Measurements from ENCODE around the gene CRIP2. TPM values are rescaled to one million over a fixed set of nuclear protein-coding genes. Genes with fewer than 3 reads are reported as not detected.

Gene CRIP2
- total RNA-seq, 1 donor from 2014 or later, result 82.8 TPM

GRCh38 chr14:105487449-105487985 is 12.9 kb downstream of the CRIP2 start:
- no peak for DNase-seq (ENCODE audit: low spot score)

DNA sequence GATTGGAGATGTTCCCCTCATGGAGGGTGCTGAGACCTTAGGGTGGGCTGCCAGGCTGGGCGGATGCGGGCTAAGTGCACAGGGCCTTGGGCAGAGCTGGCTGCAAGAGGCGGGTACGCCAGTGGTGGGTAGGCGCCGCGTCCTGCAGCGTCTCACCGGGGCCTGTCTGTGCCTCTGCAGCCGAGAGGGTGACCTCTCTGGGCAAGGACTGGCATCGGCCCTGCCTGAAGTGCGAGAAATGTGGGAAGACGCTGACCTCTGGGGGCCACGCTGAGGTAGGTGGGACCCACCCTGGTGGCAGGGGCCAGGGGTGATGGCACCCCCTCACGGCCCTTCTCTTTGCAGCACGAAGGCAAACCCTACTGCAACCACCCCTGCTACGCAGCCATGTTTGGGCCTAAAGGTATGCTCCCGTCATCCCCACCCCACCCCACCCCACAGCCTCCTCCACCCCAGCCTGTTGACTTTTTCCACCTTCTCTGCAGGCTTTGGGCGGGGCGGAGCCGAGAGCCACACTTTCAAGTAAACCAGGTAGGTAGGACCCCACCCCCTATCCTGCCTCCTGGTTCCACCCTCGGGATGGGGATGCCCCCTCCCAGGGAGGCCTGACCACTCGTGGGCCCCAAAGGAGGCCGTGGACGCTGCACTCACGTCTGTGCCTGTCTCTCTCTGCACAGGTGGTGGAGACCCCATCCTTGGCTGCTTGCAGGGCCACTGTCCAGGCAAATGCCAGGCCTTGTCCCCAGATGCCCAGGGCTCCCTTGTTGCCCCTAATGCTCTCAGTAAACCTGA is 13.6 kb downstream of the CRIP2 start:
- DNase-seq (ENCODE audit: low spot score), result no peak

- no peak for DNase-seq (ENCODE audit: low spot score)
These were observed 14.3 kb downstream of the CRIP2 start for GRCh38 chr14:105488781-105489541.

DNA sequence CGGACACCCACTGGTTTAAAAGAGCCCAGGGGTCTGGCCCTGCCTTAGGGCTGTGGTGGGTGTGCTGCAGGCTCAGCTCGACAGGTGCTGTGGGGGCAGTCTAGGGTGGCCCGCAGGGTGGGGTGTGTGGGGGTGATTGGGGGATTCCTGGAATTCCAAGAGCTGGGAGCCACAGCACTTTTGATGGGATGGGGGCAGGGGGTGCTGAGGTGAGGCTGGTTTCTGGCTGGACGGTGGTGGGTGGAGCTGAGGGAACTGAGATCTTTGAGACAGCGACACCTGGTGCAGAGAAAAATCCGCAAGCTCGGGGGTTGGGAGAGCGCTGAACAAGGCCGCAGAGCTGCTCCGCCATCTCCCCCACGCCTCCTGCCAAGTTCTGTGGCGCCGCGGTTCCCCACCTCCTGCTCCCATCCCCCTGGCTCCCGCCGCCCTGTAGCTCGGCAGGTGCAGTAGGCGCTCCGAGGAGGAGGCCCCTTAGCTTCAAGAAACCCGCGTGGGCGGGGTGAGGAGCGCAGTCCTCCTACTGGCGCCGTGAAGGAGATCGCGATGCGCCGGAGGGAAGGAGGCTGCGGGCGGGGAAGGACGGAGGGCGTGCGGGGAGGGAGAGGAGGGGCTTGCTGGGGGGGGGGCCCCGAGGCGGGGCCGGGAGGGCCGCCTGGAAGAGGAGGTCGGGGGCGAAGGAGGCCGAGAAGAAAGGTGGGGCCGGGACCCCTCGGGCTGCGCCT is 15.1 kb downstream of the CRIP2 start:
- no peak for DNase-seq (ENCODE audit: low spot score)

DNA sequence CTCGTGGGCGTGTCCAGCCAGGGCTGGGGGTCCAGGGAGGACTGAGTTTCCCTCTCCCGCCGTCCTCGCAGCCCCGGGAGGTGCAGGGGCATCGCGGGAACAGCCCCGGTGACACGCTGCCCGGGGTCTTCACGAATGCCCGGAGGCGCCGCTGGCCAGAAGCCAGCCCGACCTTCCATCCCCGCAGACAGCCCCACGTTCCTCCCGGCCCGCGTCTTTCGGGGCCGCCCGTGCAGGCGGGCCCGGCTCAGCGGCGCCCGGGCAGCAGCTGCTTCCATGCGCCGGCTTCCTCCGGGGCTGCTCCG is 15.6 kb downstream of the CRIP2 start:
- DNase-seq (ENCODE audit: low spot score), result no peak

- DNase-seq (ENCODE audit: low spot score), result peak; percentile 100
These were observed 16.1 kb downstream of the CRIP2 start, which contains the start of gene TEDC1 for GRCh38 chr14:105490572-105491365. TEDC1 (plus strand) TSS chr14:105491246; CDS start chr14:105491376, 130 bp downstream.

DNA sequence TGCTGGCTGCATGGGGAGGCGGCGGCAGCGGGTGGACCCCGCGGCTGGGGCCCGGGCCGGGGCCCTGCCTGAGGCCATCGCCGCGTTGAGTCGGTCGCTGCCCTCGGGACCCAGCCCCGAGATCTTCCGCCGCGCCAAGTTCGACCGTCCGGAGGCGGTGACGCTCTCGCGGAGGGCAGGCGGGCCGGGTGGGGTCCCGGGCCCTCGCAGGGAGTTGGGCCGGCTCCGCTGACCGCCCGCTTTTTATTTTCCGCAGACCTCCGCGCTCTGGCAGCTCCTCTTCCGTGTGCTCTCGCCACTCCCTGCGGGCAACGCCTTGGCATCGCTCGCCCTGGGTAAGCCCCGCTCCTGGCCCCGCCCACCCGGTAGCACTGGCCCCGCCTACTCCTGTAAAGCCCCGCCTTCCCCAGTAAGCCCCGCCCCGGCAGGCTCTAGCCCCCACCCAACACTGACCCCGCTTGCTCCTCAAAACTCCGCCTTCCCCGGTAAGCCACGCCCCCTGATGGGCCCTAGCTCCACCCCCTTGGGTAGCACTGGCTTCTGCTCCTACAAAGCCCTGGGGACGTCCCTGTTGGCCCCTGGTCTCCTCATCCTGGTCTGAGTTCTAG is 16.8 kb downstream of the CRIP2 start:
- DNase-seq (ENCODE audit: low spot score), result no peak

DNA sequence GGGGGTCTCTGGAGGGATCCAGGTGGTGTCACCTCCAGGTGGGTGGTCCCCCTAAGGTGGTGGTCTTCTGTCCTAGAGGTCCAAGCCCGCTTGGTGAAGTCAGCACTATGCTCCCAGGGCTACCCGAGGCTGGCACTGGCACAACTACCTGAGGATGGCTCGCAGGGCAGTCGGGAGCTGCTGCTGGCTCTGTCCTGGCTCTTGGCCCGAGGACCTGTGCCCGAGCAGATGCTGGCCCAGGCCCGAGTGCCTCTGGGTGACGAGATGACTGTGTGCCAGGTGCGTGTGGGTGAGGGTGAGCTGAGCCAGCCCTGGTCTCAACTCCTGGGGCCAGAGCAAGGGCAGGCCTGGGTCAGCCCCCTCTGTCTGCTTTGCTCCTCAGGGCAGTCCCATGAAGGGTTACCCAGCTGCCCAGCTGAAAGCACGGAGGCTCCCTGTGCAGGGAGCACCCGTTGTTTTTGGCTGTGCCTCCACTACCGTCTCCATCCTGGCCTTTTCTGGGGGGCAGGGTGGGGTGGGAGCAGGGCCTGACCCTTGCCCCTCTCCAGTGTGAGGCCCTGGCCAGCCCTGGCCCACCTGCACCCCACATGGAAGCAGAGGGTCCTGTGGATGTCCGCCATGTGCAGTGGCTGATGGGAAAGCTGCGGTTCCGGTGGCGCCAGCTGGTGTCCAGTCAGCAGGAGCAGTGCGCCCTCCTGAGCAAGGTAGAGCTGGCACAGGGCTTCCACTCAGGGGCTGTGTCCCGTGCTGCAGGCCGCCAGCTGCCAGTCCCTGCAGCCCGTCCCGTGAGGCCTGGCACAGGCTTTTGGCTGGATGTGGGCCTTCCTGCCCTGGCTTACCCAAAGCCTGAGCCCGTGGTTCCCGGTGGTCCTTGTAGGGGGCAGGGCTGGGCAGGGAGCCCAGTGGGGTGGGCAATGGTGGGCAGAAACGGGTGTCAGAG is 17.7 kb downstream of the CRIP2 start:
- no peak for DNase-seq (ENCODE audit: low spot score)

DNA sequence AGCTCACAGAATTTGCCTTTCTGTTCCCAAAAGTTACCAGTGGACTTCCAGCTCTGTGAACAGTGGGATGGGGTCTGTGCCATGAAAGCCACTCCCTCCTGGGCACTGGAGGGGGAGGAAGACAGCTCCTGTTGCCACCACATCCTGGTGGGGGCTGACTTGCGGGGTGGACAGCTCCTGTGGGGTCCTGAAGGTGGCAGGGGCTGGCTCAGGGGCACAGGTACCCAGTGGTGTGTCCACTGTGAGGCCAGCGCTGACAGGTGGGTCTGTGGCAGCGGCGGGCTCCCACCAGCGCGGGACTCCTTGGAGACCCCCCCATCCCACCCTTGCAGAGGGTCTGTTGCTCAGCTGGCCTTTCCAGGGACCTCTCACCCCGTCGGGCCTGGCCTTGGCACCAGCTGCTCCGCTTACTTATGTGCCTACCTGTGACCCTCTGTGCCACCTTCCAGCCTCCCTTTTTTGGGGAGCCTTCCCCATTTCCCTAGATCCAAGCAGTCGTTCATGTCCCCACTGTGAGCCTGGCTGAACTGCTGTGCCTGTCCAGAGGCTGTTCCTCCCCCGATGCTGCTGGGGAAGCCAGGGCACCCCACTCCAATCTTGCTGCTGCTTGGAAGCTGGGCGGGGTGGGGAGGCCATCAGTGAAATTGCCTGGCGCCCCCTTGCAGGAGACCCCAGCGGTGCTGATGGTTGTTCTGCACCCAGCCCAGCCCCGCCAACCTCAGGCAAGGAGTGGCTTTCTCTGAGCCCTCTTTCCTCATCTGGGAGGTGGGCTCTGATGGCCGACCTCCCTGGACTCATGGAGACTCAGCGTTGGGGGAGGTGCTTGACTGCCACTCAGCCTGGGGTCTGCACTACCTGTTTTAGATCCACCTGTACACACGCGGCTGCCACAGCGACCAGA is 18.6 kb downstream of the CRIP2 start:
- DNase-seq (ENCODE audit: low spot score), result no peak

GRCh38 chr14:105493921-105494605 is 19.4 kb downstream of the CRIP2 start:
- DNase-seq (ENCODE audit: low spot score), result no peak

DNA sequence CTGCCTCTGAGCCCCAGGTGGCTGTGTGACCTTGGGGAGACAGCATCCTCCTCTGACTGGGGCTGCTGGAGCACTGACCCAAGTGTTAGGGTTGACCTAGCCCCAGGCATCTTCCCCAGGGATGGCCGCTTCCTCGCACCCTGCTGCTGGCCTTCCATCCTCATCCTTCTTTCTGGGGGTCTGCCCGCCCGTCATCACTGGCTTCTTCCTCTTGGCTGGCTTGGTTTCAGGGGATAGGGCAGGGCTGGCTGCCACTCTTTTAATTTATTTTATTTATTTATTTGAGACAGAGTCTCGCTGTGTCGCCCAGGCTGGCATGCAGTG is 19.9 kb downstream of the CRIP2 start:
- DNase-seq (ENCODE audit: low spot score), result no peak

- DNase-seq (ENCODE audit: low spot score), result no peak
These were observed 20.7 kb downstream of the CRIP2 start for GRCh38 chr14:105495101-105495989.

- DNase-seq (ENCODE audit: low spot score), result no peak
These were observed 21.6 kb downstream of the CRIP2 start for GRCh38 chr14:105495990-105496830.

DNA sequence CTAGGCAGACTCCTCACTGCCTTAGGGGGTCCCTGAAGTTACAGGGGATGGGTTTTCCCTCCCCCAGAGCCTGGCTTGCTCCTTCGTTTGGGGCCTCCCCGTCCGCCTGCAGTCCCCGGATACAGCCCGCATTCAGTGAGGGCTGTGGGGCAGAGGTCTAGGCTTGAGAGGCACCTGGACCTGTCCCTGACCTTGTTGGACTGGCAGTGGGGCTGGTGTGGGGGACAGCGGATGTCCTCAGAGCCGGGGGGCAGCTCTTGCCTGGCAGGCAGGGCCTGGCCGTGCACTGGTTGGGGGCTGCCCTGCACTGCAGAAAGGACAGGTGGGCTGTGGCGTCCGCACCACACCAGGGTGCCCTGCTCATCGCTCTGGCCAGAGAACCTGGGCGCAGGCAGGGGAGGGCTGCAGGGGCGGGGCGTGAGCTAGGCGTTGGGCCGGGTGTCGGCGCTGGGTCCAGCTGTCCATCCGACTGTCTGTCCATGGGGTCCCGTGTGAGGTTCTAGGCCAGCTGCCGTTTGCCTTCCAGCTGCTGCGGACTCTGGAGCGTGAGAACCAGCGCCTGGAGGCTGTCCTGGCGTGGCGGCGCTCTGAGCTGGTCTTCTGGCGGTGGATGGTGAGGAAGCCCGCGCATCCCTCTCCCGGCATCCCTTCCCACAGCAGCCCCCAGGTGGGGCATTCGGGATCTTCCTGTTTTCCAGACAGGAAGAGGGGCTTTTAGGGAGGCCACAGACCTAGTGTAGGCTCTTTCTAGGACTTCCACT is 22.4 kb downstream of the CRIP2 start:
- no peak for DNase-seq (ENCODE audit: low spot score)

Data from mesenteric fat pad (tissue), 1 donor.